Adrenal gland (tissue), 5 donors: Measurements from ENCODE around the gene NCLN.

Source experiments
- POLR2A ChIP-seq, 2 donors: fragments of 450-650 bp; IDR thresholded peaks; one replicate each; pipeline ENCODE4 v1.6.1; 2017; ENCODE audit warnings: antibody characterized with exemption in 2 of 2, mild to moderate bottlenecking in 2 of 2, moderate library complexity in 1 of 2
- TF ChIP-seq, protein P1 (sequence below), 6 experiments: fragments of 450-650 bp in 4 of 6; fragments of 200-600 bp in 2 of 6; sonication (generic) in 1 of 6; IDR thresholded peaks; 1 replicate in 5 of 6; 2 replicates in 1 of 6; pipeline versions ENCODE4 v1.5.1 to v1.8.0; 2016 to 2021; ENCODE audit warnings: antibody characterized with exemption in 6 of 6, mild to moderate bottlenecking in 2 of 6, moderate library complexity in 1 of 6
- donor health status: DM: no; HTN: no; CAD: no.

DNA sequence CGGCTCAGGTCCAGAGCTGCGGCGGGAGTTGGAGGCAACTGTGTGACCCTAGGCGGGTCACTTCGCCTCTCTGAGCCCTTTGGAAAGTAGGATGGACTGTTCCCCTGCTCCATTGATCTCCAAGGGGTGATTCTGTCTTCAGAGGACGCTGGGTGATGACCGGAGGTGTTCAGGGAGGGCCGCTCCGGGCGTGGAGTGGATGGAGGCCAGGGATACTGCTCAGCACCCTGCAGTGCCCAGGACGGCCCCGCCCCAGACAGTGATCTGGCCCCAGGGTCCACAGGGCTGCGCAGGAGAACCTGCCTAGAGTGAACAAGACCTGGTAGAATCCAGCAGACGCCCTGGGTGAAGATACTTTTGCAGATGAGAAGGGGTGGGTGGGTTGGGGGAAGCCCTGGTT, 7.0 kb downstream of the NCLN start:
- TF ChIP-seq, protein P1, sequence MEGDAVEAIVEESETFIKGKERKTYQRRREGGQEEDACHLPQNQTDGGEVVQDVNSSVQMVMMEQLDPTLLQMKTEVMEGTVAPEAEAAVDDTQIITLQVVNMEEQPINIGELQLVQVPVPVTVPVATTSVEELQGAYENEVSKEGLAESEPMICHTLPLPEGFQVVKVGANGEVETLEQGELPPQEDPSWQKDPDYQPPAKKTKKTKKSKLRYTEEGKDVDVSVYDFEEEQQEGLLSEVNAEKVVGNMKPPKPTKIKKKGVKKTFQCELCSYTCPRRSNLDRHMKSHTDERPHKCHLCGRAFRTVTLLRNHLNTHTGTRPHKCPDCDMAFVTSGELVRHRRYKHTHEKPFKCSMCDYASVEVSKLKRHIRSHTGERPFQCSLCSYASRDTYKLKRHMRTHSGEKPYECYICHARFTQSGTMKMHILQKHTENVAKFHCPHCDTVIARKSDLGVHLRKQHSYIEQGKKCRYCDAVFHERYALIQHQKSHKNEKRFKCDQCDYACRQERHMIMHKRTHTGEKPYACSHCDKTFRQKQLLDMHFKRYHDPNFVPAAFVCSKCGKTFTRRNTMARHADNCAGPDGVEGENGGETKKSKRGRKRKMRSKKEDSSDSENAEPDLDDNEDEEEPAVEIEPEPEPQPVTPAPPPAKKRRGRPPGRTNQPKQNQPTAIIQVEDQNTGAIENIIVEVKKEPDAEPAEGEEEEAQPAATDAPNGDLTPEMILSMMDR (IDR thresholded peaks at IDR 0.05): no peak
- no peak for TF ChIP-seq POLR2A (IDR thresholded peaks at IDR 0.05)
